CD4-positive, alpha-beta T cell treated with Interleukin-12 subunit alpha and Interleukin-12 subunit beta, for 1 hour (primary cell): ENCODE data around the gene CUTC.
"Not testable (repeated sequence)": the region's sequence is repeated elsewhere in the genome, so short reads cannot be mapped to it uniquely, and the experiment has no call there.

Experiments
- DNase-seq: peaks from one replicate; pipeline ENCODE4 v3.0.0-alpha.2; 2020

The CUTC gene

DNA sequence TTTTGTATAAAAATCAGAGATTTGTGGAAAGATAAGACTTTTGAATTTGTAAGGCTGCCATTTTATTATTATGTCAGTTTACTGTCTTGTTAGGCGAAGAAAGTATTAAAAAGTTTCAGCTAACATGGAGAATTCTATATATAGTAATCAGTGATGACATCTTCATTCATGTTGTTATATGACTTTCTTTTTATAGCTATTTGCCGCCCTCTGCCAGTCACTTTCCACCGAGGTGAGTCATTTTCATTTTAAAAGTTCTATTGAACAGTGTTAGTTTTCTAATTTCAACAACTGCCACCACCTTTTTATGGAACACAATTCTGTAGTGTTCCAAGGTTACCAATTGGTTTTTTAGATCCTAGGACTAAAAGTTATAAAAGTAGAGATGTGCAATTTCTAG lies 11.8 kb downstream of the CUTC start:
- DNase-seq: no peak

GRCh38 chr10:99746166-99746565 lies 14.1 kb downstream of the CUTC start:
- DNase-seq: not testable (repeated sequence)

GRCh38 chr10:99748823-99749451 lies 16.9 kb downstream of the CUTC start:
- no peak for DNase-seq

DNA sequence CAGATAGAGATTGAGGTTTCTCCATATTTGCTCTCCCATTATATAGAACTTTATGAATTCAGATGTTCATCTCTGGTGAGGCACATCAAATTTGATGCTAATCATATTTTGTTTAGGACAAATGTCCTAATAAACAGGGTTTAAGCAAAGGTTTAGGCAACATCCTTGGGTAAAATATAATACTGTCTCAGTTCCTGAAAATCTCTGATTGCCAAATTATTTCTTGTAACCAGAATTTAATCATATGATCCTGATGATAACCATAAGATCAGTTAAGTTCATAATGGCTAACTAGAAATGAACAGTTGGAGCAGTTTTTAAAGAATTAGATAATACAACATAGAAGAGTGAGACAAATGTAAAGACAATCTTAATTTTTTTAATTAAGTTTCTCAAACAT lies 18.6 kb downstream of the CUTC start:
- DNase-seq: no peak

GRCh38 chr10:99754670-99755069 lies 22.6 kb downstream of the CUTC start:
- DNase-seq: no peak

GRCh38 chr10:99756159-99756558 lies 24.1 kb downstream of the CUTC start:
- no peak for DNase-seq

DNA sequence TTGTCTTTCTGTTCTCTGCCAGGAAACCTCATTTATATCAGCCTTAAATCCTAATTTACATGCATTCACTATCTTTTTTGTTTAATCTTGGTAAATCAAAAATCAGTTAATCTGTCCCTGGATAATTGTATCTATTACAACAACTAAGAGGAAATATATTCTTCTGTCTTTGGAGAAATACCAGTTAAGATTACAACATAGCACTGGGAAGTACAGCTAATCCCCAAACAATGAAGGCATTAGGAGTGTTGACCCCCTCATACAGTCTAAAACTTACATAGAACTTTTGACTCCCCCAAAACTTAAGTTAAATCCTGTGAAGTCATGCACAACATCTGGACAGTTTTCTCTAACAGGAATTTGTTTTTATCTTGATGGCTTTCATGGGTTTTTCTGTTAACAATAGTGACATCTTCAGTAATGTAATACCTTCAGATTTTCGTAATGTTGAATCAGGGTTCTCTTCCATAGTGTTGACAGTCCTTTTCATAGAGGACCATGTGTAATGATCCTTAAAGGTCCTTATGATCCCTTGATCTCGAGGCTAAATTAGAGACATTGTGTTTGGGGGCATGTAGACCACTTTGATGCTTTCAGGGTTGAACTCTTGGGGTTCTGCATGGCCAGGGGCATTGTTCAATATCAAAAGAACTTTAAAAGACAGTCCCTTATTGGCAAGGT lies 26.3 kb downstream of the CUTC start:
- DNase-seq: no peak

DNA sequence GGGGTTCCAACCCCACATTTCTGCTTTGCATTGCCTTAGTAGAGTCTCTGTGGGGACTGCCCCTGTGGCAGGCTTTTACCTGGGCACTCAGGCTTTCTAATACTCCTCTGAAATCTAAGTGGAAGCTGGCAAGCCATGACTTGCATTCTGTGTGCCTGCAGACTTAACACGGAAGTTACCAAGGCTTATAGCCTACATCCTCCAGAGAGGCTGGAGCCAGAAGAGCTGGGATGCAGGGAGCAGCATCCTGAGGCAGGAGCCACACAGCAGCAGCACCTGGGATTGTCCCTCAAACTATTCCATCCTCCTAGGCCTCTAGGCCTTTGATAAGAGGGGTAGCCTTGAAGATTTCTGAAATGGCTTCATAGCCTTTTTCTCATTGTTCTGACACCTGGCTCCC lies 28.3 kb downstream of the CUTC start:
- no peak for DNase-seq

GRCh38 chr10:99761365-99761764 lies 29.3 kb downstream of the CUTC start:
- no peak for DNase-seq

GRCh38 chr10:99765672-99766301 lies 33.8 kb downstream of the CUTC start:
- DNase-seq: no peak

- DNase-seq: peak; percentile 3
Measured at GRCh38 chr10:99766302-99766681, 34.3 kb downstream of the CUTC start.

GRCh38 chr10:99767901-99768300 lies 35.9 kb downstream of the CUTC start:
- no peak for DNase-seq

GRCh38 chr10:99768556-99768955 lies 36.5 kb downstream of the CUTC start:
- no peak for DNase-seq

- no peak for DNase-seq
Measured at GRCh38 chr10:99769706-99770105, 37.7 kb downstream of the CUTC start.

- DNase-seq: no peak
Measured at GRCh38 chr10:99770408-99771045, 38.5 kb downstream of the CUTC start.

DNA sequence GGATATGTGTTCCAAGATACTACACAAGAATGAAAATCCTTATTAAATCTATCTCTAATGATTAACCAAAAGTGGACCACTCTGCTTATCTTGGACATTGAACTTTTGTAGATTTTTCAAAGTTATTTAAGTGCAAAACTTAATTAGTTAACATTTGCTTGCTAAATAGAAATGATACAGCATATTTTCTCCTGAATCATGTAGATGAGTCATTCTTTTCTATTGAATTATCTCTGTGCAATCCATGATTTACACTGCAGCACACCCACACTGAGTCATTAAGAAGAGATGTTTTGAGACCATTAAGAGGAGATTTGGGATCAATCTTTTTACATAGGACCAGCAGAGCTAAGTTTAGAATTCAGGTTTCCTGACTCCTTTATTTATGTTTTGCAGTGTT lies 43.8 kb downstream of the CUTC start:
- DNase-seq: no peak

DNA sequence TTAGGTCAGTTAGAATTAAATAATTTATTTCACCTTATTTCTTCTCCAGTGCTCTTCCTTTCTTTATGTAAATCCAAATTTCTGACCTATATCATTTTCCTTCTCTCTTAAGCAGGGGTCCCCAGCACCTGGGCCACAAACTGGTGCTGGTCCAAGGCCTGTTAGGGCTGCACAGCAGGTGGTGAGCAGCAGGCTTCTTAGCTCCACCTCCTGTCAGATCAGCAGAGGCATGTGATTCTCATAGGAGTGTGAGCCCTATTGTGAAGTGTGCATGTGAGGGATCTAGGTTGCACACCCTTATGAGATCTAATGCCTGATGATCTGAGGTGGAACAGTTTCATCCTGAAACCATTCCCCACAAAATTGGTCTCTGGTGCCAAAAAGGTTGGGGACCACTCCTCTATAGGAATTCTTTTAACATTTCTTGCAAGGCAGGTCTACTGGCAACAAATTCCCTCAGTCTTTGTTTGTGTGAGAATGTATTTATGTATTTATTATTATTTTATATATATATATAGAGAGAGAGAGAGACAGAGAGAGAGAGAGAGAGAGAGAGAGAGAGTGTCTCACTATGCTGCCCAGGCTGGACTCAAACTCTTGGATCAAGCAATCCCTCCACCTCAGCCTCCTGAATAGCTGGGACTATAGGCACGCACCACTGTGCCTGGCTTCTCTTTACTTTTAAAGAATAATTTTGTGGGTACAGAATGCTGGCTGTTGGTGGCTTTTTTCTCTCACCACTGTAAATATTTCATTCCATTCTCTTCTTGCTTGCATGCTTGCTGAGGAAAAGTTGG lies 46.1 kb downstream of the CUTC start:
- no peak for DNase-seq

GRCh38 chr10:99779335-99779734 lies 47.3 kb downstream of the CUTC start:
- DNase-seq: no peak

DNA sequence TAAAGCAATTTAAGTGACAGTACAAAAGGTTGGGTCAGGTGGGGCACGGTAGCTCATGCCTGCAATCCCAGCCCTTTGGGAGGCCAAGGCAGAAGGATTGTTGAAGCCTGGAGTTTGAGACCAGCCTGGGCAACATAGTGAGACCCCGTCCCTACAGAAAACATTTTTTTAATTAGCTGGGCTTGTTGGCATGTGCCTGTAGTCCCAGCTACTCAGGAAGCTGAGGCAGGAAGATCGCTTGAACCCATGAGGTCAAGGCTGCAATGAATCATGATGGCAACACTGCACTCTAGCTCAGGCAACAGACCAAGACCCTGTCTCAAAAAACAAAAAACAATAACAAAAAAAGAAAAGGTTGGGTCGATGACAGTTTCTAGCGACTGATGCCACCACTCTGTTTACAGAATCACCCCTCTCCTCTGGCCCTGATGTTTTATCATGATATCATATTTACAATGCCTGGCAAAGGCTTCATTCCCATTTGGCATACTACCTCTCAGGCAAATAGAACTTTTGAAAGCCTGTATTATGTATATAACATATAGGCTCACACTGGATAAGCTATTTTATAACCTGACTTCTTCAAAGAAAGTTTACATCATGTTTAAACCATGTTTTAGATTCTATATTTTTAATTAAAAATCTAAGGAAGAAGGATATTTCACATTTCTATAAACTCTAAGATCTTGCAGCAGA lies 49.8 kb downstream of the CUTC start:
- DNase-seq: no peak

DNA sequence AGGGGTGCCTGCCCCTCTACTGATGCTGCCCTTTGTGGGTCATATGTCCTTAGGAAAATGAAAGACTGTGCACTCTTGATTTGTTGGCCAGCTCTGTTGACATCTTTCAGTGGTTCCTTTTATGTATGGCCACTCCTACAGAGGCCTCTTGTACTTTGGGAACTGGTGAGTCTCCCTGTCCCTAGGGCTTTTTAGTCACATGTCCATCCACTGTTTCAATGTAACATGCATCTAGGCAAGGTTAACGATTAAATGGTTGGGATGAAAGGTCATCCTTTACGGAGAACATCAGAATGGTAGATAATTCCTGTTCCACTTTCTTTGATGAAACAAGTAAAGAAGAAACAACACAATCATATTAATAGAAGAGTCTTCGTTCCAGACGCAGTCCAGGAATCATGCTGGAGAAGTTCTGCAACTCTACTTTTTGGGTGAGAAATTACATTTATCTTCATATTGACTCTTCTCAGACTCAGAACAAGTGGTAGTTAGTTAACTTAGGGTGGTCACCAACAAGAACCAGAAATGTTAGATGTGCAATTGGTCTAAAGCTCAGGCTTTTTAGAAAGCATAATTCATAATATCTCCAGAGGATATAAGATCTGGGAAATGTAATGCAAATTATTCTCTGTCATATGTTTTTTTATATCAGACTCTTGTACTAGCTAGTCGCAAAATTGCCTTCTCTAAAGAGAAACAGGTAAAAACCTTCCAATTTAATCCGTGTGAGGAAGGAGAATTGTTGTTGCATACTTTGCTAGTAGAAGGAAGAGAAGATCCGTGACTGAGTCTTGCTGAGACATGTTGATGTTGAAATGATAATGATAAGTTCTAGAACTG lies 50.6 kb downstream of the CUTC start, which contains the start of gene ABCC2:
TSS of gene ABCC2 (plus strand) at position 194 of the 840 bp plus-strand sequence. CDS start at position 399, 205 bp downstream.
- no peak for DNase-seq

GRCh38 chr10:99784016-99784726 lies 52.1 kb downstream of the CUTC start:
- DNase-seq: no peak
